IMR-90 (cell line): ENCODE data around the gene MAN2A2. TPM values are rescaled to one million over a fixed set of nuclear protein-coding genes. Genes with fewer than 3 reads are reported as not detected.

ENCODE experiments used
- ATAC-seq: fragments of 200-7000 bp; cut with Tn5 transposase; 2 replicates; pipeline ENCODE4 v1.9.1; 2020; ENCODE audit warnings: low read depth, mild to moderate bottlenecking, moderate library complexity
- BruUV-seq: library from RNA; stranded (reverse); fragments of 400-500 nt; replicated peaks from 2 replicates; lab custom pipeline; 2021; lab: Mats Ljungman, UMichigan
- CTCF ChIA-PET: fragments of 300-600 bp; formaldehyde crosslinking; extraction: SDS; loops from one replicate; lab custom pipeline; 2021; ENCODE audit warnings: antibody characterized with exemption; lab: Yijun Ruan, JAX
- POLR2A ChIA-PET: fragments of 300-600 bp; sonication (Branson Sonifier 250); formaldehyde crosslinking; loops from one replicate; lab custom pipeline; 2022; ENCODE audit warnings: antibody characterized with exemption; ENCODE audit not compliant: unreplicated experiment; lab: Charles Lee
- DNase-seq: peaks from one replicate; pipeline ENCODE4 v3.0.0; 2013
- H2AFZ ChIP-seq: replicated peaks from 2 replicates; pipeline ENCODE3; 2013; ENCODE audit warnings: low read length, mild to moderate bottlenecking; ENCODE audit not compliant: poor library complexity
- H2AK5ac ChIP-seq: 2 replicates; pipeline ENCODE4 v1.6.1; 2013; ENCODE audit warnings: low read depth, low read length, inconsistent platforms
- H2AK9ac ChIP-seq: replicated peaks from 2 replicates; pipeline ENCODE3; 2013; ENCODE audit warnings: mild to moderate bottlenecking, low read depth, low read length, moderate library complexity; ENCODE audit not compliant: poor library complexity
- H2BK120ac ChIP-seq: 2 replicates; pipeline ENCODE4 v1.6.1; 2013; ENCODE audit warnings: low read depth, low read length, inconsistent platforms
- H2BK15ac ChIP-seq: 3 replicates; pipeline ENCODE4 v1.6.1; 2013; ENCODE audit warnings: low read depth, low read length, inconsistent platforms
- H2BK20ac ChIP-seq: 2 replicates; pipeline ENCODE4 v1.6.1; 2013; ENCODE audit warnings: low read depth, mild to moderate bottlenecking, inconsistent platforms, low read length, moderate library complexity
- H2BK5ac ChIP-seq: 2 replicates; pipeline ENCODE4 v1.6.1; 2013; ENCODE audit warnings: mild to moderate bottlenecking, low read depth, low read length, inconsistent platforms; ENCODE audit not compliant: poor library complexity, severe bottlenecking
- H3K14ac ChIP-seq: replicated peaks from 2 replicates; pipeline ENCODE4 v1.6.1; 2013; ENCODE audit warnings: low read depth, low read length, inconsistent platforms
- H3K18ac ChIP-seq: 2 replicates; pipeline ENCODE4 v1.6.1; 2013; ENCODE audit warnings: low read depth, low read length, control low read depth
- H3K23ac ChIP-seq: 2 replicates; pipeline ENCODE4 v1.6.1; 2013; ENCODE audit warnings: low read depth, low read length, inconsistent platforms
- H3K27ac ChIP-seq: 2 replicates; pipeline ENCODE4 v1.5.1; 2013; ENCODE audit warnings: mild to moderate bottlenecking, control low read depth, low read length; ENCODE audit not compliant: insufficient read depth
- H3K27me3 ChIP-seq: 2 replicates; pipeline ENCODE4 v1.6.1; 2013; ENCODE audit warnings: low read length; ENCODE audit not compliant: control insufficient read depth, insufficient read depth
- H3K36me3 ChIP-seq: 2 replicates; pipeline ENCODE4 v1.6.1; 2013; ENCODE audit warnings: low read length, mixed read lengths; ENCODE audit not compliant: control insufficient read depth, insufficient read depth
- H3K4ac ChIP-seq: 2 replicates; pipeline ENCODE4 v1.6.1; 2013; ENCODE audit warnings: low read depth, low read length, inconsistent platforms
- H3K4me1 ChIP-seq: 2 replicates; pipeline ENCODE4 v1.6.1; 2013; ENCODE audit warnings: low read length, mixed read lengths; ENCODE audit not compliant: control insufficient read depth, insufficient read depth
- H3K4me2 ChIP-seq: 2 replicates; pipeline ENCODE4 v1.6.1; 2013; ENCODE audit warnings: low read depth, mild to moderate bottlenecking, control low read depth, low read length, moderate library complexity
- H3K4me3 ChIP-seq: 2 replicates; pipeline ENCODE4 v1.5.1; 2013; ENCODE audit warnings: low read depth, mild to moderate bottlenecking, control low read depth, low read length, moderate library complexity; ENCODE audit not compliant: insufficient read depth
- H3K56ac ChIP-seq: 2 replicates; pipeline ENCODE4 v1.6.1; 2013; ENCODE audit warnings: low read length, inconsistent platforms; ENCODE audit not compliant: insufficient read depth; ENCODE audit errors: extremely low read depth
- H3K79me1 ChIP-seq, 2 experiments: 2 replicates each; pipeline ENCODE4 v1.6.1; 2013; ENCODE audit warnings: low read length in 2 of 2, inconsistent platforms in 1 of 2, low read depth in 1 of 2
- H3K9ac ChIP-seq: 2 replicates; pipeline ENCODE4 v1.6.1; 2013; ENCODE audit warnings: low read depth, low read length, control low read depth
- H3K9me1 ChIP-seq: 2 replicates; pipeline ENCODE4 v1.6.1; 2013; ENCODE audit warnings: low read length, inconsistent platforms; ENCODE audit not compliant: insufficient read depth
- H3K9me3 ChIP-seq: 2 replicates; pipeline ENCODE4 v1.6.1; 2013; ENCODE audit warnings: low read length; ENCODE audit not compliant: control insufficient read depth, insufficient read depth
- H4K20me1 ChIP-seq: 2 replicates; pipeline ENCODE4 v1.6.1; 2013; ENCODE audit warnings: low read length, inconsistent platforms; ENCODE audit not compliant: insufficient read depth
- H4K5ac ChIP-seq: 2 replicates; pipeline ENCODE4 v1.6.1; 2013; ENCODE audit warnings: mild to moderate bottlenecking, low read depth, low read length, control low read depth
- H4K8ac ChIP-seq, 2 experiments: 2 replicates each; pipeline ENCODE4 v1.6.1; 2013; ENCODE audit warnings: low read depth in 2 of 2, low read length in 2 of 2, control low read depth in 1 of 2, inconsistent platforms in 1 of 2
- H4K91ac ChIP-seq: 2 replicates; pipeline ENCODE4 v1.6.1; 2013; ENCODE audit warnings: low read depth, low read length, inconsistent platforms; ENCODE audit not compliant: insufficient read depth
- BHLHE40 ChIP-seq: fragments of 150-350 bp; IDR thresholded peaks from 2 replicates; pipeline ENCODE4 v1.6.1; 2016; ENCODE audit warnings: mild to moderate bottlenecking, low read depth, low read length
- CHD1 ChIP-seq: IDR thresholded peaks from 2 replicates; pipeline ENCODE4 v1.6.1; 2012; ENCODE audit warnings: low read depth, low read length, improper control_type of control experiment
- FOS ChIP-seq: fragments of 150-350 bp; IDR thresholded peaks from 2 replicates; pipeline ENCODE4 v1.6.1; 2016; ENCODE audit warnings: low read depth, low read length
- MAFK ChIP-seq: IDR thresholded peaks from 2 replicates; pipeline ENCODE4 v1.6.1; 2012; ENCODE audit warnings: low read depth, low read length, improper control_type of control experiment
- MAZ ChIP-seq: IDR thresholded peaks from 2 replicates; pipeline ENCODE4 v1.6.1; 2012; ENCODE audit warnings: low read depth, mild to moderate bottlenecking, low read length, improper control_type of control experiment, moderate library complexity, borderline replicate concordance
- MXI1 ChIP-seq: IDR thresholded peaks from 2 replicates; pipeline ENCODE4 v1.6.1; 2012; ENCODE audit warnings: low read depth, mild to moderate bottlenecking, low read length, moderate library complexity, borderline replicate concordance
- NFE2L2 ChIP-seq: fragments of 150-350 bp; IDR thresholded peaks from 2 replicates; pipeline ENCODE4 v1.6.1; 2016; ENCODE audit warnings: low read depth, mild to moderate bottlenecking, low read length
- POLR2A ChIP-seq: IDR thresholded peaks from 2 replicates; pipeline ENCODE4 v1.6.1; 2012; ENCODE audit warnings: mild to moderate bottlenecking, low read depth, low read length
- RAD21 ChIP-seq: IDR thresholded peaks from 2 replicates; pipeline ENCODE4 v1.6.1; 2012; ENCODE audit warnings: low read length, improper control_type of control experiment
- RCOR1 ChIP-seq: IDR thresholded peaks from 2 replicates; pipeline ENCODE4 v1.6.1; 2012; ENCODE audit warnings: mild to moderate bottlenecking, low read length, improper control_type of control experiment; ENCODE audit not compliant: insufficient replicate concordance
- RFX5 ChIP-seq: IDR thresholded peaks from 2 replicates; pipeline ENCODE4 v1.8.0; 2012; ENCODE audit warnings: low read depth, mild to moderate bottlenecking, low read length, moderate library complexity
- SMC3 ChIP-seq: fragments of 150-350 bp; IDR thresholded peaks from 2 replicates; pipeline ENCODE4 v1.6.1; 2016; ENCODE audit warnings: low read depth, mild to moderate bottlenecking, antibody characterized with exemption, low read length, moderate library complexity
- WGBS, 2 experiments: methylation state at CpG; one replicate each; pipeline versions ENCODE4 v1.1.5 to v1.1.7; 2013; ENCODE audit warnings: missing lambda C conversion rate in 2 of 2; ENCODE audit not compliant: insufficient read length in 1 of 2; ENCODE audit errors: extremely low coverage in 2 of 2; 5-methylcytosine and 5-hydroxymethylcytosine counted together
- dilution Hi-C: fragments of 300-500 bp; cut with HindIII; formaldehyde crosslinking; loops from one replicate; pipeline ENCODE4 v1.14.3; 2018; ENCODE audit warnings: low sequenced_read_pairs; ENCODE audit not compliant: unreplicated experiment
- in situ Hi-C: fragments of 300-500 bp; cut with MboI; formaldehyde crosslinking; loops from 3 replicates; pipeline ENCODE4 v1.14.3; 2019; ENCODE audit warnings: low sequenced_read_pairs, inconsistent platforms, mixed read lengths
- intact Hi-C: fragments of 100-400 bp; cut with micrococcal nuclease; formaldehyde crosslinking; loops from 2 replicates; pipeline ENCODE4 v1.10.0; 2022
- polyA plus RNA-seq, 3 experiments: library from polyadenylated mRNA; depleted of rRNA; stranded (reverse); fragments of >200 nt; gene quantifications; 2 replicates each; pipeline ENCODE4 v1.2.3, GENCODE V29; 2012; ENCODE audit warnings: low replicate concordance in 1 of 3
- total RNA-seq: library from RNA; depleted of rRNA; stranded (reverse); fragments of >200 nt; gene quantifications from 2 replicates; pipeline ENCODE4 v1.2.3, GENCODE V29; 2012
- TF ChIP-seq, protein P1 (sequence below): conservative IDR thresholded peaks from 2 replicates; pipeline ENCODE4 v1.5.1; 2012; ENCODE audit warnings: mild to moderate bottlenecking, low read depth, low read length, improper control_type of control experiment
- TF ChIP-seq, protein P2 (sequence below): fragments of 150-350 bp; IDR thresholded peaks from 2 replicates; pipeline ENCODE4 v1.6.1; 2017; ENCODE audit warnings: mild to moderate bottlenecking, antibody characterized with exemption, low read length, low read depth
- TF ChIP-seq, protein P3 (sequence below): fragments of 150-350 bp; IDR thresholded peaks from 2 replicates; pipeline ENCODE4 v1.6.1; 2016; ENCODE audit warnings: low read depth, mild to moderate bottlenecking, low read length, moderate library complexity, borderline replicate concordance

MAN2A2 gene
- total and polyA plus RNA-seq, 2 of the 4 experiments (the other 2 are of a cell fraction) = 3.4 to 52.5 TPM

DNA sequence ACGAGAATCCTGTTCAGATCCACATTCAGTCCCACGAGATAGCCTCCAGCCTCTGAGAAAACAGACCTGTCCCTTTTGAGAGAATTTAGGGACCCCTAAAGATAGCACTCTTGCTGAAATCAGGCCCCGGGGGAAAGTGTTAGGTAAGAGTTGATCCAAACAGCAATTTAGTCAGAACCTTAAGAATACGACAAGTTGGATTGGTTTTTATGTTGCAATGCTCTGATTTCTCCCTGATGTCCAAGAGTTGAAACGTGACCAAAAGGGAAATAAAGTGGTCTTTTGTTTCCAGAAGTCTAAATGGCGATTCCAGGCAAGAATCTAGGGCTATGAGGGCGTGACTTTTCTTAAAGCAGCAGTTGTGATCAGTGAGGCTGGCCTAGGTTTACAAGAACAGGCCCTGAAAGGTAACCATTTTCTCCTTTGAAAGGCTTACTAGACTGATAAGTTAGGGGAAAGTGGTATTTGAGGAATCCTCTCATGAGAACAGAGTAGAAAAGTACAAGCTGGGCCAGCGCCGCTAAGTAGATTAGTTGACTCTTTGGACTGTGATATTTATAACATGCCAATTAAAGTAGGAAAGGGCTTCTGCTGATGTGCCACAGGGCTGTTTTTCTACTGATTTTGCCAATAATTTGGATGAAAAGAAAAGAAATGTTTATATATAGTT lies 4.9 kb downstream of the MAN2A2 start:
- Histone ChIP-seq H3K36me3 (peaks cover 47% of the 10 kb centered on the region), H3K4me2 (no peak overlapping the region), H2AK5ac (no peak overlapping the region), H3K9me1 (no peaks in the 10 kb centered on the region), H2BK20ac (no peak overlapping the region), H3K79me1 (peaks cover 0 to 13% of the 10 kb centered on the region in 2 experiments; a peak in 2 of 4 replicates), H3K14ac (no peak overlapping the region), H2AFZ (no peak overlapping the region), H3K27me3 (no peaks in the 10 kb centered on the region), H4K20me1 (no peaks in the 10 kb centered on the region), H3K4me1 (peaks cover 4% of the 10 kb centered on the region; the same call in 1 of the 2 replicates), H3K18ac (no peak overlapping the region), H2BK5ac (no peak overlapping the region), H4K8ac (no peak overlapping the region), H2BK120ac (no peak overlapping the region), H2AK9ac (no peak overlapping the region), H2BK15ac (no peak overlapping the region), H4K5ac (no peak overlapping the region), H3K9ac (no peak overlapping the region), H3K9me3 (no peaks in the 10 kb centered on the region), H3K27ac (no peak overlapping the region), H3K4me3 (no peak overlapping the region), H3K4ac (no peak overlapping the region), H3K23ac (no peak overlapping the region), H4K91ac (no peak overlapping the region), H3K56ac (no peak overlapping the region)
- WGBS, 2 experiments = 89% methylated on average over 6 of the region's 9 CpGs; no CpG with 5 or more reads in 1 of the 2 experiments
- DNase-seq (no peak), ATAC-seq (no peak)
- TF ChIP-seq MXI1 = no peak
- no peak for TF ChIP-seq BHLHE40
- TF ChIP-seq NFE2L2 = no peak
- no peak for TF ChIP-seq CHD1
- TF ChIP-seq POLR2A = no peak
- no peak for TF ChIP-seq FOS
- no peak for TF ChIP-seq MAZ
- TF ChIP-seq, protein P1, sequence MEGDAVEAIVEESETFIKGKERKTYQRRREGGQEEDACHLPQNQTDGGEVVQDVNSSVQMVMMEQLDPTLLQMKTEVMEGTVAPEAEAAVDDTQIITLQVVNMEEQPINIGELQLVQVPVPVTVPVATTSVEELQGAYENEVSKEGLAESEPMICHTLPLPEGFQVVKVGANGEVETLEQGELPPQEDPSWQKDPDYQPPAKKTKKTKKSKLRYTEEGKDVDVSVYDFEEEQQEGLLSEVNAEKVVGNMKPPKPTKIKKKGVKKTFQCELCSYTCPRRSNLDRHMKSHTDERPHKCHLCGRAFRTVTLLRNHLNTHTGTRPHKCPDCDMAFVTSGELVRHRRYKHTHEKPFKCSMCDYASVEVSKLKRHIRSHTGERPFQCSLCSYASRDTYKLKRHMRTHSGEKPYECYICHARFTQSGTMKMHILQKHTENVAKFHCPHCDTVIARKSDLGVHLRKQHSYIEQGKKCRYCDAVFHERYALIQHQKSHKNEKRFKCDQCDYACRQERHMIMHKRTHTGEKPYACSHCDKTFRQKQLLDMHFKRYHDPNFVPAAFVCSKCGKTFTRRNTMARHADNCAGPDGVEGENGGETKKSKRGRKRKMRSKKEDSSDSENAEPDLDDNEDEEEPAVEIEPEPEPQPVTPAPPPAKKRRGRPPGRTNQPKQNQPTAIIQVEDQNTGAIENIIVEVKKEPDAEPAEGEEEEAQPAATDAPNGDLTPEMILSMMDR = no peak
- TF ChIP-seq, protein P2, sequence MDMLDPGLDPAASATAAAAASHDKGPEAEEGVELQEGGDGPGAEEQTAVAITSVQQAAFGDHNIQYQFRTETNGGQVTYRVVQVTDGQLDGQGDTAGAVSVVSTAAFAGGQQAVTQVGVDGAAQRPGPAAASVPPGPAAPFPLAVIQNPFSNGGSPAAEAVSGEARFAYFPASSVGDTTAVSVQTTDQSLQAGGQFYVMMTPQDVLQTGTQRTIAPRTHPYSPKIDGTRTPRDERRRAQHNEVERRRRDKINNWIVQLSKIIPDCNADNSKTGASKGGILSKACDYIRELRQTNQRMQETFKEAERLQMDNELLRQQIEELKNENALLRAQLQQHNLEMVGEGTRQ = no peak
- TF ChIP-seq RAD21 = no peak
- TF ChIP-seq RCOR1 = no peak
- no peak for TF ChIP-seq RFX5
- no peak for TF ChIP-seq SMC3
- no peak for TF ChIP-seq MAFK
- TF ChIP-seq, protein P3, sequence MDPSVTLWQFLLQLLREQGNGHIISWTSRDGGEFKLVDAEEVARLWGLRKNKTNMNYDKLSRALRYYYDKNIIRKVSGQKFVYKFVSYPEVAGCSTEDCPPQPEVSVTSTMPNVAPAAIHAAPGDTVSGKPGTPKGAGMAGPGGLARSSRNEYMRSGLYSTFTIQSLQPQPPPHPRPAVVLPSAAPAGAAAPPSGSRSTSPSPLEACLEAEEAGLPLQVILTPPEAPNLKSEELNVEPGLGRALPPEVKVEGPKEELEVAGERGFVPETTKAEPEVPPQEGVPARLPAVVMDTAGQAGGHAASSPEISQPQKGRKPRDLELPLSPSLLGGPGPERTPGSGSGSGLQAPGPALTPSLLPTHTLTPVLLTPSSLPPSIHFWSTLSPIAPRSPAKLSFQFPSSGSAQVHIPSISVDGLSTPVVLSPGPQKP = no peak
- in situ Hi-C loops = no loop called here
- intact Hi-C loops = no loop called here
- dilution Hi-C loops = no loop called here
- no TSS peak for BruUV-seq
- POLR2A ChIA-PET = no interaction called here
- CTCF ChIA-PET = interaction anchor here (0.7 to 1.2 kb wide), 2 partner anchors 24 to 300 kb away, joined by 3 to 4 read pairs; no protein-coding TSS in a partner anchor
